CD4-positive, alpha-beta T cell treated with Interleukin-1 beta for 1 hour (primary cell): ENCODE data around the gene LAMA5.
A peak's percentile ranks its signal among the peaks of the same experiment; 100 is the strongest.

ENCODE experiments used
- DNase-seq, 2 donors: peaks; one replicate each; pipeline ENCODE4 v3.0.0-alpha.2; 2020 to 2022

The LAMA5 gene

GRCh38 chr20:62297449-62298227, 69.5 kb downstream of the LAMA5 start:
- DNase-seq = no peak

- DNase-seq = no peak
Observed at GRCh38 chr20:62296724-62297448, 70.2 kb downstream of the LAMA5 start.

GRCh38 chr20:62294516-62294915, 72.6 kb downstream of the LAMA5 start:
- no peak for DNase-seq

- no peak for DNase-seq
Observed at GRCh38 chr20:62293946-62294345, 73.2 kb downstream of the LAMA5 start.

- no peak for DNase-seq
Observed at GRCh38 chr20:62293111-62293784, 73.9 kb downstream of the LAMA5 start.

- DNase-seq = peak in 1 of 2 donors; percentile 38
Observed at GRCh38 chr20:62292108-62292507, 75.0 kb downstream of the LAMA5 start.

- no peak for DNase-seq
Observed at GRCh38 chr20:62291251-62292066, 75.7 kb downstream of the LAMA5 start.

GRCh38 chr20:62289898-62290297, 77.2 kb downstream of the LAMA5 start:
- no peak for DNase-seq

GRCh38 chr20:62289131-62289530, 78.0 kb downstream of the LAMA5 start:
- DNase-seq = no peak

- no peak for DNase-seq
Observed at GRCh38 chr20:62288535-62289105, 78.5 kb downstream of the LAMA5 start.

GRCh38 chr20:62287759-62288534, 79.2 kb downstream of the LAMA5 start:
- no peak for DNase-seq

GRCh38 chr20:62287129-62287528, 80.0 kb downstream of the LAMA5 start:
- no peak for DNase-seq

GRCh38 chr20:62286493-62287064, 80.5 kb downstream of the LAMA5 start:
- no peak for DNase-seq

- DNase-seq = no peak
Observed at GRCh38 chr20:62285722-62286121, 81.4 kb downstream of the LAMA5 start.

GRCh38 chr20:62285151-62285550, 82.0 kb downstream of the LAMA5 start:
- no peak for DNase-seq

GRCh38 chr20:62284448-62284847, 82.7 kb downstream of the LAMA5 start:
- DNase-seq = no peak

- DNase-seq = no peak
Observed at GRCh38 chr20:62282877-62283503, 84.1 kb downstream of the LAMA5 start.

GRCh38 chr20:62282103-62282502, 85.0 kb downstream of the LAMA5 start:
- DNase-seq = no peak

- no peak for DNase-seq
Observed at GRCh38 chr20:62281161-62281933, 85.8 kb downstream of the LAMA5 start.

GRCh38 chr20:62280303-62280702, 86.8 kb downstream of the LAMA5 start:
- no peak for DNase-seq
